DOHH2 (cell line): ENCODE results near the gene LIPM.
"Not testable (repeated sequence)": the region's sequence is repeated elsewhere in the genome, so short reads cannot be mapped to it uniquely, and the experiment has no call there.

ENCODE experiments used
- H3F3A ChIP-seq: fragments of 200-600 bp; sonication (generic), shearing (Covaris generic); 2 replicates; pipeline ENCODE4 v1.6.0; 2016; ENCODE audit warnings: antibody characterized with exemption, mild to moderate bottlenecking; ENCODE audit not compliant: control insufficient read depth, insufficient read depth
- H3K27ac ChIP-seq: fragments of 200-600 bp; sonication (generic); 2 replicates; pipeline ENCODE4 v1.5.1; 2014; ENCODE audit warnings: low read depth, mild to moderate bottlenecking, low read length, moderate library complexity
- H3K27me3 ChIP-seq: fragments of 200-600 bp; sonication (generic); 2 replicates; pipeline ENCODE4 v1.6.1; 2014; ENCODE audit warnings: mild to moderate bottlenecking, low read length, mixed read lengths; ENCODE audit not compliant: control insufficient read depth
- H3K36me3 ChIP-seq: fragments of 200-600 bp; sonication (generic); 2 replicates; pipeline ENCODE4 v1.6.1; 2014; ENCODE audit warnings: mild to moderate bottlenecking, low read length, moderate library complexity, mixed read lengths; ENCODE audit not compliant: control insufficient read depth
- H3K4me1 ChIP-seq: fragments of 200-600 bp; sonication (generic); 2 replicates; pipeline ENCODE4 v1.6.1; 2014; ENCODE audit warnings: mild to moderate bottlenecking, low read length, mixed read lengths; ENCODE audit not compliant: control insufficient read depth
- H3K4me2 ChIP-seq: fragments of 200-600 bp; sonication (generic); 2 replicates; pipeline ENCODE4 v1.6.0; 2014; ENCODE audit warnings: mild to moderate bottlenecking, low read length, moderate library complexity
- H3K4me3 ChIP-seq: fragments of 200-600 bp; sonication (generic); 2 replicates; pipeline ENCODE4 v1.5.1; 2014; ENCODE audit warnings: mild to moderate bottlenecking, low read length, mixed read lengths
- H3K79me2 ChIP-seq: fragments of 200-600 bp; sonication (generic); 2 replicates; pipeline ENCODE4 v1.6.1; 2014; ENCODE audit warnings: mild to moderate bottlenecking, low read length, mixed read lengths; ENCODE audit not compliant: control insufficient read depth
- H3K9me2 ChIP-seq: fragments of 200-600 bp; sonication (generic); replicated peaks from 2 replicates; pipeline ENCODE4 v1.6.1; 2014; ENCODE audit warnings: mild to moderate bottlenecking, low read length, mixed read lengths; ENCODE audit not compliant: control insufficient read depth
- H3K9me3 ChIP-seq: fragments of 200-600 bp; sonication (generic); 2 replicates; pipeline ENCODE4 v1.6.1; 2014; ENCODE audit warnings: antibody characterized with exemption, low read length, mixed read lengths; ENCODE audit not compliant: control insufficient read depth, insufficient read depth
- H4K20me1 ChIP-seq: fragments of 200-600 bp; sonication (generic); 2 replicates; pipeline ENCODE4 v1.6.0; 2014; ENCODE audit warnings: low read depth, mild to moderate bottlenecking, antibody characterized with exemption, low read length, moderate library complexity; ENCODE audit not compliant: control insufficient read depth, insufficient read depth
- CTCF ChIP-seq: fragments of 200-600 bp; sonication (generic); IDR thresholded peaks from one replicate; pipeline ENCODE4 v1.5.1; 2014; ENCODE audit warnings: antibody characterized with exemption, mild to moderate bottlenecking, low read depth, low read length; ENCODE audit not compliant: poor library complexity, severe bottlenecking
- EZH2phosphoT487 ChIP-seq: fragments of 200-600 bp; sonication (generic); IDR thresholded peaks from 2 replicates; pipeline ENCODE4 v1.6.1; 2017; ENCODE audit warnings: borderline replicate concordance, mild to moderate bottlenecking, antibody characterized with exemption, low read length, moderate library complexity, mixed read lengths

Gene LIPM

GRCh38 chr10:88835096-88835909 lies 32.8 kb downstream of the LIPM start:
- H3K79me2 ChIP-seq = no peaks in the 10 kb centered on the region
- H3K36me3 ChIP-seq = no peaks in the 10 kb centered on the region
- no peaks in the 10 kb centered on the region for H3K9me3 ChIP-seq
- TF ChIP-seq CTCF = peak; percentile 80
- TF ChIP-seq EZH2phosphoT487 = no peak
- no peak overlapping the region for H3K4me2 ChIP-seq
- peaks cover 11% of the 10 kb centered on the region for H3K27me3 ChIP-seq
- H3K27ac ChIP-seq = no peak overlapping the region
- H3K4me1 ChIP-seq = peaks cover 10% of the 10 kb centered on the region; the same call in 1 of the 2 replicates
- H3F3A ChIP-seq = no peaks in the 10 kb centered on the region
- H4K20me1 ChIP-seq = no peaks in the 10 kb centered on the region
- no peak overlapping the region for H3K4me3 ChIP-seq
- no peaks in the 10 kb centered on the region for H3K9me2 ChIP-seq

- H3F3A ChIP-seq = no peaks in the 10 kb centered on the region
- peaks cover 10% of the 10 kb centered on the region; the same call in 1 of the 2 replicates for H3K4me1 ChIP-seq
- TF ChIP-seq EZH2phosphoT487 = no peak
- no peak for TF ChIP-seq CTCF
- H3K4me2 ChIP-seq = no peak overlapping the region
- no peak overlapping the region for H3K4me3 ChIP-seq
- H3K27ac ChIP-seq = no peak overlapping the region
- H3K27me3 ChIP-seq = peaks cover 7% of the 10 kb centered on the region
- no peaks in the 10 kb centered on the region for H3K9me2 ChIP-seq
- no peaks in the 10 kb centered on the region for H4K20me1 ChIP-seq
- no peaks in the 10 kb centered on the region for H3K9me3 ChIP-seq
- H3K79me2 ChIP-seq = no peaks in the 10 kb centered on the region
- H3K36me3 ChIP-seq = no peaks in the 10 kb centered on the region
Measured at GRCh38 chr10:88835910-88836221, 33.3 kb downstream of the LIPM start.

- H3F3A ChIP-seq, H3K9me3 ChIP-seq, H3K4me3 ChIP-seq, H3K79me2 ChIP-seq, H3K36me3 ChIP-seq, H3K4me2 ChIP-seq, H3K9me2 ChIP-seq, H3K27ac ChIP-seq, H3K27me3 ChIP-seq, H4K20me1 ChIP-seq, H3K4me1 ChIP-seq: not testable (repeated sequence)
Measured at GRCh38 chr10:88837632-88838031, 35.1 kb downstream of the LIPM start.

GRCh38 chr10:88838766-88839350 lies 36.3 kb downstream of the LIPM start:
- Histone ChIP-seq H3K27ac (no peak overlapping the region), H3K9me2 (no peaks in the 10 kb centered on the region), H3K4me2 (no peak overlapping the region), H3K36me3 (no peaks in the 10 kb centered on the region), H3F3A (no peaks in the 10 kb centered on the region), H3K79me2 (no peaks in the 10 kb centered on the region), H3K9me3 (no peaks in the 10 kb centered on the region), H4K20me1 (no peaks in the 10 kb centered on the region), H3K27me3 (peaks cover 2% of the 10 kb centered on the region; the same call in 1 of the 2 replicates), H3K4me1 (0 out of 2 replicates have a peak, but pooled peaks cover under 1% of the 10 kb centered on the region), H3K4me3 (no peak overlapping the region)
- TF ChIP-seq EZH2phosphoT487 = no peak
- no peak for TF ChIP-seq CTCF
